HEK293T (cell line): ENCODE measurements around the gene RAB32.
"Not testable (repeated sequence)": the region's sequence is repeated elsewhere in the genome, so short reads cannot be mapped to it uniquely, and the experiment has no call there.

Experiments used
- CTCF ChIA-PET: fragments of 350-600 bp; formaldehyde crosslinking; extraction: SDS; loops from one replicate; lab custom pipeline; 2021; ENCODE audit warnings: antibody characterized with exemption, inconsistent platforms; lab: Yijun Ruan, JAX
- POLR2A ChIA-PET: fragments of 350-600 bp; formaldehyde crosslinking; extraction: SDS; loops from one replicate; lab custom pipeline; 2020; ENCODE audit warnings: antibody characterized with exemption, inconsistent platforms; lab: Yijun Ruan, JAX
- DNase-seq: peaks from one replicate; pipeline ENCODE4 v3.0.0; 2012; ENCODE audit warnings: mixed read lengths; ENCODE audit errors: extremely low spot score
- ARNT ChIP-seq: fragments of 450-650 bp; IDR thresholded peaks from 2 replicates; pipeline ENCODE4 v1.6.1; 2017; ENCODE audit warnings: mild to moderate bottlenecking
- BHLHE40 ChIP-seq: fragments of 450-650 bp; IDR thresholded peaks from 2 replicates; pipeline ENCODE4 v1.6.1; 2016; ENCODE audit warnings: mild to moderate bottlenecking, moderate library complexity, borderline replicate concordance
- CTBP1 ChIP-seq: fragments of 450-650 bp; IDR thresholded peaks from 2 replicates; pipeline ENCODE4 v1.6.1; 2016; ENCODE audit warnings: borderline replicate concordance
- ELF4 ChIP-seq: fragments of 450-650 bp; IDR thresholded peaks from 2 replicates; pipeline ENCODE4 v1.6.1; 2017; ENCODE audit warnings: antibody characterized with exemption
- FOXA1 ChIP-seq: fragments of 450-650 bp; IDR thresholded peaks from 2 replicates; pipeline ENCODE4 v1.6.1; 2016; ENCODE audit warnings: mild to moderate bottlenecking
- FOXK2 ChIP-seq: fragments of 450-650 bp; IDR thresholded peaks from 2 replicates; pipeline ENCODE4 v1.6.1; 2016; ENCODE audit warnings: mild to moderate bottlenecking
- FOXM1 ChIP-seq: fragments of 450-650 bp; IDR thresholded peaks from 2 replicates; pipeline ENCODE4 v1.6.1; 2017; ENCODE audit warnings: mild to moderate bottlenecking, borderline replicate concordance
- HDGF ChIP-seq: fragments of 450-650 bp; IDR thresholded peaks from 2 replicates; pipeline ENCODE4 v1.6.1; 2017; ENCODE audit warnings: antibody characterized with exemption, borderline replicate concordance
- L3MBTL2 ChIP-seq: fragments of 450-650 bp; conservative IDR thresholded peaks from 2 replicates; pipeline ENCODE4 v1.6.1; 2016; ENCODE audit warnings: mild to moderate bottlenecking
- LEF1 ChIP-seq: fragments of 450-650 bp; IDR thresholded peaks from 2 replicates; pipeline ENCODE4 v1.6.1; 2017; ENCODE audit warnings: mild to moderate bottlenecking, borderline replicate concordance
- NFRKB ChIP-seq: fragments of 450-650 bp; IDR thresholded peaks from 2 replicates; pipeline ENCODE4 v1.6.1; 2016; ENCODE audit warnings: mild to moderate bottlenecking, moderate library complexity
- PKNOX1 ChIP-seq: fragments of 450-650 bp; IDR thresholded peaks from 2 replicates; pipeline ENCODE4 v1.6.1; 2016
- SP1 ChIP-seq: fragments of 450-650 bp; IDR thresholded peaks from 2 replicates; pipeline ENCODE4 v1.6.1; 2017
- SUZ12 ChIP-seq: fragments of 450-650 bp; IDR thresholded peaks from 2 replicates; pipeline ENCODE4 v1.6.1; 2016; ENCODE audit warnings: mild to moderate bottlenecking
- TARDBP ChIP-seq: fragments of 450-650 bp; IDR thresholded peaks from 2 replicates; pipeline ENCODE4 v1.6.1; 2016
- ZNF384 ChIP-seq: fragments of 450-650 bp; IDR thresholded peaks from 2 replicates; pipeline ENCODE4 v1.6.1; 2016

The RAB32 gene

GRCh38 chr6:146550911-146551310, 7.3 kb downstream of the RAB32 start:
- ChIA-PET CTCF (no interaction called here), POLR2A (no interaction called here)
- TF ChIP-seq SP1 (no peak), FOXK2 (no peak), ARNT (no peak), ELF4 (no peak)
- DNase-seq, result no peak

DNA sequence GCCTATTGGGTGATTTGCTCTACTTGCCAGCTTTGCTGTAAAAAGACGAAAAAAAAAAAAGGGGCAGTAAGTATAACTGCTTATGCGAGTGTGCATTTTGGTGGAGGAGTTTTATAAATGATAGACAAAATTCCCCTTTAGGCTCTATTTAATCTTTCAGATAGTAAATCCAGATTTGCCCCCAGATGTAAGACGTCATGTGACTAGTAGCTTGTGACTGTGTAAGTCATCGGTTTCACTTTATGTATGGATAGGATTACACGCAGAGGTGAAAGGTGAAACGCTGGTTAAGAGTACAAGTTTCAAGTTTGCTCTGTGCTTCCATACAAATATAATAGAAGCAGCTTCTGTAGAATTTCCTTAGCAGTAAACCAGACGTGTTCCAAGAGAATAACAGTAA, 7.9 kb downstream of the RAB32 start:
- CTCF ChIA-PET, result no interaction called here
- POLR2A ChIA-PET, result no interaction called here
- TF ChIP-seq SP1 (no peak), ARNT (no peak), L3MBTL2 (no peak)
- DNase-seq, result peak; percentile 19

- DNase-seq, result no peak
- TF ChIP-seq PKNOX1, result no peak
- no peak for TF ChIP-seq FOXK2
- no peak for TF ChIP-seq NFRKB
- no peak for TF ChIP-seq SUZ12
- TF ChIP-seq CTBP1, result no peak
- TF ChIP-seq BHLHE40, result no peak
- POLR2A ChIA-PET, result no interaction called here
- CTCF ChIA-PET, result no interaction called here
These were observed 9.9 kb downstream of the RAB32 start for GRCh38 chr6:146553377-146554135.

- ChIA-PET POLR2A (no interaction called here), CTCF (no interaction called here)
- DNase-seq, result no peak
- no peak for TF ChIP-seq L3MBTL2
These were observed 17.0 kb downstream of the RAB32 start for GRCh38 chr6:146560607-146561006.

DNA sequence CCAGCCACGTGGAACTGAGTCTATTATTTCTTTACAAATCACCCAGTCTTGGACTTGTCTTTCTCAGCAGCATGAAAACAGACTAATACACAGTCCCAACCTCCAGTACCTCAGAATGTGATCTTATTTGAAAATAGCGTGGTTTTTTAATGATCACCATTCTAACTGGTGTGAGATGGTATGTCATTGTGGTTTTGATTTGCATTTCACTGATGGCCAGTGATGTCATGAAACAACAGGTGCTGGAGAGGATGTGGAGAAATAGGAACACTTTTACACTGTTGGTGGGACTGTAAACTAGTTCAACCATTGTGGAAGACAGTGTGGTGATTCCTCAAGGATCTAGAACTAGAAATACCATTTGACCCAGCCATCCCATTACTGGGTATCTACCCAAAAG, 23.0 kb downstream of the RAB32 start:
- POLR2A ChIA-PET, DNase-seq, CTCF ChIA-PET: not testable (repeated sequence)

DNA sequence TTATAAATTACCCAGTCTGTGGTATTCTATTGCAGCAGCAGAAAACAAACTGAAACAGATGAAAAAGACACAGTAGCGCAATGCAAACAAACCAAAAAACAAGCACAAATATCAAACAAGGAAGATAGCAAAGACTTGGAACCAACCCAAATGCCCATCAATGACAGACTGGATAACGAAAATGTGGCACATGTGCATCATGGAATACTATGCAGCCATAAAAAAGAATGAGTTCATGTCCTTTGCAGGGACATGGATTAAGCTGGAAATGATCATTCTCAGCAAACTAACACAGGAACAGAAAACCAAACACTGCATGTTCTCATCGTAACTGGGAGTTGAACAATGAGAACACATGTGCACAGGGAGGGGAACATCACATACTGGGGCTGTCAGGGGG, 25.0 kb downstream of the RAB32 start:
- CTCF ChIA-PET, DNase-seq, POLR2A ChIA-PET: not testable (repeated sequence)

DNA sequence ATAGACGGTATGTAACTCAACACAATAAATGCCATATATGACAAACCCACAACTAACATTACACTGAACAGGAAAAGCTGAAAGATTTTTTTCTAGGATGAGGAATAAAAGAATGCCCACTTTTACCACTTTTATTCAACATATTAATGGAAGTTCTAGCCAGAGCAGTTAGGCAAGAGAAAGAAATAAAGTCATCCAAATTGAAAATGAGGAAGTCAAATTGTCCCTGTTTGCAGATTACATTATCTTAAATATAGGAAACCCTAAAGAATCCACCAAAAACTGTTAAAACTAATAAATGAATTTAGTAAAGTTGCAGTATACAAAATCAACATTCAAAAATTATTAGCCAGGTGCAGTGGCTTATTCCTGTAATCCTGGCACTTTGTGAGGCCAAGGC, 30.6 kb downstream of the RAB32 start:
- no peak for DNase-seq
- POLR2A ChIA-PET, result no interaction called here
- no peak for TF ChIP-seq ELF4
- no peak for TF ChIP-seq FOXK2
- CTCF ChIA-PET, result no interaction called here

- no peak for TF ChIP-seq FOXK2
- no peak for TF ChIP-seq ARNT
- TF ChIP-seq BHLHE40, result no peak
- TF ChIP-seq LEF1, result no peak
- TF ChIP-seq ZNF384, result no peak
- TF ChIP-seq CTBP1, result no peak
- no peak for TF ChIP-seq FOXM1
- no peak for TF ChIP-seq NFRKB
- TF ChIP-seq FOXA1, result no peak
- no peak for TF ChIP-seq PKNOX1
- no peak for TF ChIP-seq HDGF
- TF ChIP-seq ELF4, result no peak
- TF ChIP-seq L3MBTL2, result no peak
- TF ChIP-seq TARDBP, result no peak
- no peak for TF ChIP-seq SUZ12
- no peak for TF ChIP-seq SP1
- no peak for DNase-seq
- ChIA-PET CTCF (interaction anchor here (0.6 kb wide), 1 partner anchor 35 kb away, joined by 3 read pairs; the partner anchor contains the start of gene RAB32), POLR2A (no interaction called here)
These were observed 34.4 kb downstream of the RAB32 start for GRCh38 chr6:146578054-146578453.

- TF ChIP-seq SP1 (no peak), BHLHE40 (no peak), CTBP1 (no peak), L3MBTL2 (no peak), ZNF384 (no peak), ARNT (no peak), TARDBP (no peak)
- POLR2A ChIA-PET, result no interaction called here
- CTCF ChIA-PET, result no interaction called here
- no peak for DNase-seq
These were observed 38.3 kb downstream of the RAB32 start for GRCh38 chr6:146581968-146582367.
